H9 (cell line): ENCODE measurements around the gene UBP1. TPM values are rescaled to one million over a fixed set of nuclear protein-coding genes. Genes with fewer than 3 reads are reported as not detected.

ENCODE experiments used
- DNase-seq: peaks from one replicate; pipeline ENCODE4 v3.0.0-alpha.2; 2017
- H2AFZ ChIP-seq: one replicate; pipeline ENCODE4 v1.6.1; 2013; ENCODE audit warnings: mild to moderate bottlenecking, low read length, control low read depth, moderate library complexity
- H2AK5ac ChIP-seq: 2 replicates; pipeline ENCODE4 v1.6.1; 2013; ENCODE audit warnings: low read length, control low read depth, mixed read lengths; ENCODE audit not compliant: insufficient read length
- H2BK120ac ChIP-seq: one replicate; pipeline ENCODE4 v1.6.1; 2013; ENCODE audit warnings: low read depth, mild to moderate bottlenecking, low read length, control low read depth, inconsistent platforms; ENCODE audit not compliant: poor library complexity, severe bottlenecking
- H2BK12ac ChIP-seq: 2 replicates; pipeline ENCODE4 v1.6.1; 2013; ENCODE audit warnings: low read length, control low read depth, mixed read lengths, low read depth; ENCODE audit not compliant: insufficient read length
- H2BK15ac ChIP-seq: 2 replicates; pipeline ENCODE4 v1.6.1; 2013; ENCODE audit warnings: low read depth, low read length, control low read depth
- H2BK20ac ChIP-seq: one replicate; pipeline ENCODE4 v1.6.1; 2013; ENCODE audit warnings: low read depth, mild to moderate bottlenecking, low read length, control low read depth, inconsistent platforms; ENCODE audit not compliant: poor library complexity, severe bottlenecking
- H2BK5ac ChIP-seq: 2 replicates; pipeline ENCODE4 v1.6.1; 2013; ENCODE audit warnings: low read length, control low read depth, mixed read lengths; ENCODE audit not compliant: insufficient read length
- H3K14ac ChIP-seq: 2 replicates; pipeline ENCODE4 v1.6.1; 2013; ENCODE audit warnings: low read length, control low read depth; ENCODE audit not compliant: insufficient read depth
- H3K18ac ChIP-seq: 2 replicates; pipeline ENCODE4 v1.6.1; 2013; ENCODE audit warnings: low read depth, mild to moderate bottlenecking, mixed read lengths, low read length, control low read depth; ENCODE audit not compliant: insufficient read length
- H3K23ac ChIP-seq: 2 replicates; pipeline ENCODE4 v1.6.1; 2013; ENCODE audit warnings: low read length, control low read depth, mixed read lengths, low read depth; ENCODE audit not compliant: insufficient read length
- H3K23me2 ChIP-seq: 2 replicates; pipeline ENCODE4 v1.6.1; 2013; ENCODE audit warnings: low read depth, mild to moderate bottlenecking, mixed read lengths, low read length, control low read depth; ENCODE audit not compliant: insufficient read length, poor library complexity, severe bottlenecking
- H3K27ac ChIP-seq: 2 replicates; pipeline ENCODE4 v1.5.1; 2013; ENCODE audit warnings: low read length, control low read depth, mixed read lengths, low read depth; ENCODE audit not compliant: insufficient read length
- H3K27me3 ChIP-seq: 2 replicates; pipeline ENCODE4 v1.6.1; 2013; ENCODE audit warnings: low read length, control low read depth, inconsistent platforms; ENCODE audit not compliant: insufficient read depth
- H3K4ac ChIP-seq: 2 replicates; pipeline ENCODE4 v1.6.1; 2013; ENCODE audit warnings: low read depth, mild to moderate bottlenecking, control low read depth, inconsistent platforms, low read length, moderate library complexity
- H3K4me1 ChIP-seq: 2 replicates; pipeline ENCODE4 v1.6.1; 2013; ENCODE audit warnings: low read length, control low read depth, inconsistent platforms; ENCODE audit not compliant: insufficient read depth
- H3K4me2 ChIP-seq: 2 replicates; pipeline ENCODE4 v1.6.1; 2013; ENCODE audit warnings: low read length, control low read depth, mixed read lengths; ENCODE audit not compliant: insufficient read length, insufficient read depth
- H3K56ac ChIP-seq: 2 replicates; pipeline ENCODE4 v1.6.1; 2013; ENCODE audit warnings: low read depth, mild to moderate bottlenecking, mixed read lengths, low read length, control low read depth; ENCODE audit not compliant: insufficient read length
- H3K79me1 ChIP-seq: 2 replicates; pipeline ENCODE4 v1.6.1; 2013; ENCODE audit warnings: low read depth, mild to moderate bottlenecking, moderate library complexity, low read length, control low read depth, inconsistent platforms; ENCODE audit not compliant: insufficient read depth, poor library complexity, severe bottlenecking
- H3K79me2 ChIP-seq: 2 replicates; pipeline ENCODE4 v1.6.1; 2013; ENCODE audit warnings: low read length, control low read depth, inconsistent platforms; ENCODE audit not compliant: insufficient read depth
- H3K9ac ChIP-seq: 2 replicates; pipeline ENCODE4 v1.6.1; 2013; ENCODE audit warnings: low read length, control low read depth, mixed read lengths; ENCODE audit not compliant: insufficient read length; ENCODE audit errors: extremely low read depth
- H3K9me3 ChIP-seq: one replicate; pipeline ENCODE4 v1.6.1; 2013; ENCODE audit warnings: low read depth, low read length, inconsistent platforms; ENCODE audit not compliant: control insufficient read depth
- H3T11ph ChIP-seq: one replicate; pipeline ENCODE4 v1.6.1; 2013; ENCODE audit warnings: mild to moderate bottlenecking, low read length, control low read depth, inconsistent platforms
- H4K20me1 ChIP-seq: one replicate; pipeline ENCODE4 v1.6.1; 2013; ENCODE audit not compliant: control insufficient read depth, insufficient read length, insufficient read depth
- H4K5ac ChIP-seq: 2 replicates; pipeline ENCODE4 v1.6.1; 2013; ENCODE audit warnings: low read depth, mild to moderate bottlenecking, mixed read lengths, low read length, control low read depth; ENCODE audit not compliant: insufficient read length
- H4K8ac ChIP-seq: replicated peaks from 2 replicates; pipeline ENCODE4 v1.6.1; 2013; ENCODE audit warnings: low read length, control low read depth, mixed read lengths, low read depth; ENCODE audit not compliant: insufficient read length
- H4K91ac ChIP-seq: 2 replicates; pipeline ENCODE4 v1.6.1; 2013; ENCODE audit warnings: low read depth, mild to moderate bottlenecking, moderate library complexity, mixed read lengths, low read length, control low read depth; ENCODE audit not compliant: insufficient read length
- H3K27ac Mint-ChIP-seq, 3 experiments: 2 replicates in 2 of 3; 3 replicates in 1 of 3; pipeline ENCODE4 v1.8.0; 2020 to 2021; ENCODE audit warnings: mixed read lengths in 3 of 3, mild to moderate bottlenecking in 1 of 3, moderate library complexity in 1 of 3
- H3K27me3 Mint-ChIP-seq: 2 replicates; pipeline ENCODE4 v1.8.0; 2021; ENCODE audit warnings: low read depth, mild to moderate bottlenecking, moderate library complexity, mixed read lengths
- H3K36me3 Mint-ChIP-seq, 3 experiments: 2 replicates in 2 of 3; 3 replicates in 1 of 3; pipeline ENCODE4 v1.8.0; 2020 to 2021; ENCODE audit warnings: low read depth in 3 of 3, mixed read lengths in 3 of 3; ENCODE audit not compliant: insufficient read depth in 1 of 3
- H3K4me1 Mint-ChIP-seq, 2 experiments: 2 replicates each; pipeline ENCODE4 v1.8.0; 2020; ENCODE audit warnings: mixed read lengths in 2 of 2
- H3K4me3 Mint-ChIP-seq, 2 experiments: 2 replicates in 1 of 2; 3 replicates in 1 of 2; pipeline ENCODE4 v1.8.0; 2020 to 2021; ENCODE audit warnings: mild to moderate bottlenecking in 2 of 2, mixed read lengths in 2 of 2, moderate library complexity in 1 of 2
- H3K9me3 Mint-ChIP-seq, 2 experiments: 2 replicates in 1 of 2; 3 replicates in 1 of 2; pipeline ENCODE4 v1.8.0; 2020; ENCODE audit warnings: mild to moderate bottlenecking in 2 of 2, mixed read lengths in 2 of 2, moderate library complexity in 1 of 2
- whole genome bisulfite sequencing: extraction: QIAGEN DNeasy Blood & Tissue Kit; methylation state at CpG from one replicate; pipeline ENCODE4 v1.1.7; 2013; ENCODE audit warnings: missing lambda C conversion rate, low lambda C conversion rate, mixed read lengths; ENCODE audit not compliant: insufficient read length; ENCODE audit errors: extremely low coverage; 5-methylcytosine and 5-hydroxymethylcytosine counted together
- total RNA-seq: library from RNA; stranded (reverse); gene quantifications from 2 replicates; pipeline ENCODE4 v1.2.1, GENCODE V29; 2021
- TF ChIP-seq, protein P1 (sequence below): fragments of 200-600 bp; sonication (generic); conservative IDR thresholded peaks from 3 replicates; pipeline ENCODE4 v1.8.0; 2021; ENCODE audit warnings: antibody characterized with exemption, mild to moderate bottlenecking

Gene UBP1
- total RNA-seq, 1 experiment from 2014 or later: 103 TPM

GRCh38 chr3:33395900-33396299 is 44.3 kb downstream of the UBP1 start:
- no peak overlapping the region for H4K91ac ChIP-seq
- no peak overlapping the region for H3K9ac ChIP-seq
- H3K4ac ChIP-seq: no peak overlapping the region
- no peak overlapping the region for H3K56ac ChIP-seq
- peaks cover 10 to 11% of the 10 kb centered on the region in 2 experiments for H3K4me1 Mint-ChIP-seq
- no peak overlapping the region for H3T11ph ChIP-seq
- H3K9me3 ChIP-seq: no peaks in the 10 kb centered on the region
- H2BK120ac ChIP-seq: no peak overlapping the region
- H4K5ac ChIP-seq: no peak overlapping the region
- no peak overlapping the region for H3K4me2 ChIP-seq
- peaks cover 2% of the 10 kb centered on the region; the same call in 1 of the 2 replicates for H3K4me1 ChIP-seq
- no peaks in the 10 kb centered on the region for H3K9me3 Mint-ChIP-seq
- no peak overlapping the region for H2BK20ac ChIP-seq
- H2AFZ ChIP-seq: no peak overlapping the region
- TF ChIP-seq, protein P1, sequence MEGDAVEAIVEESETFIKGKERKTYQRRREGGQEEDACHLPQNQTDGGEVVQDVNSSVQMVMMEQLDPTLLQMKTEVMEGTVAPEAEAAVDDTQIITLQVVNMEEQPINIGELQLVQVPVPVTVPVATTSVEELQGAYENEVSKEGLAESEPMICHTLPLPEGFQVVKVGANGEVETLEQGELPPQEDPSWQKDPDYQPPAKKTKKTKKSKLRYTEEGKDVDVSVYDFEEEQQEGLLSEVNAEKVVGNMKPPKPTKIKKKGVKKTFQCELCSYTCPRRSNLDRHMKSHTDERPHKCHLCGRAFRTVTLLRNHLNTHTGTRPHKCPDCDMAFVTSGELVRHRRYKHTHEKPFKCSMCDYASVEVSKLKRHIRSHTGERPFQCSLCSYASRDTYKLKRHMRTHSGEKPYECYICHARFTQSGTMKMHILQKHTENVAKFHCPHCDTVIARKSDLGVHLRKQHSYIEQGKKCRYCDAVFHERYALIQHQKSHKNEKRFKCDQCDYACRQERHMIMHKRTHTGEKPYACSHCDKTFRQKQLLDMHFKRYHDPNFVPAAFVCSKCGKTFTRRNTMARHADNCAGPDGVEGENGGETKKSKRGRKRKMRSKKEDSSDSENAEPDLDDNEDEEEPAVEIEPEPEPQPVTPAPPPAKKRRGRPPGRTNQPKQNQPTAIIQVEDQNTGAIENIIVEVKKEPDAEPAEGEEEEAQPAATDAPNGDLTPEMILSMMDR: no peak
- no peaks in the 10 kb centered on the region for H3K79me1 ChIP-seq
- no peak overlapping the region for H3K27ac Mint-ChIP-seq
- H3K27me3 Mint-ChIP-seq: no peaks in the 10 kb centered on the region
- no peak for DNase-seq
- no peak overlapping the region for H3K27ac ChIP-seq
- H2BK5ac ChIP-seq: no peak overlapping the region
- WGBS: no CpG with 5 or more reads among the region's 7 CpGs
- no peaks in the 10 kb centered on the region for H3K27me3 ChIP-seq
- no peak overlapping the region for H4K8ac ChIP-seq
- no peak overlapping the region for H3K4me3 Mint-ChIP-seq
- H3K14ac ChIP-seq: no peak overlapping the region
- no peak overlapping the region for H3K23ac ChIP-seq
- no peak overlapping the region for H2BK15ac ChIP-seq
- no peak overlapping the region for H2AK5ac ChIP-seq
- H4K20me1 ChIP-seq: no peaks in the 10 kb centered on the region
- no peaks in the 10 kb centered on the region for H3K79me2 ChIP-seq
- H3K36me3 Mint-ChIP-seq: peaks cover 37 to 92% (median 88%) of the 10 kb centered on the region in 3 experiments; a peak in 6 of 7 replicates
- H2BK12ac ChIP-seq: no peak overlapping the region
- no peak overlapping the region for H3K18ac ChIP-seq
- H3K23me2 ChIP-seq: no peaks in the 10 kb centered on the region
